GM23338 (cell line): Measurements from ENCODE around the gene C1QTNF5.

Experiments used
- POLR2AphosphoS5 ChIP-seq: IDR thresholded peaks from 2 replicates; pipeline ENCODE4 v1.6.1; 2016; ENCODE audit warnings: antibody characterized with exemption, low read depth
- TF ChIP-seq, protein P1 (sequence below), 2 experiments: fragments of 200-600 bp in 1 of 2; sonication (generic) in 1 of 2; conservative IDR thresholded peaks; 2 replicates each; pipeline versions ENCODE4 v1.5.1 to v1.6.1; 2016 to 2017; ENCODE audit warnings: antibody characterized with exemption in 2 of 2, low read depth in 2 of 2, mild to moderate bottlenecking in 2 of 2, moderate library complexity in 1 of 2
- TF ChIP-seq, protein P2 (sequence below): fragments of 250-450 bp; sonication (Bioruptor Pico); IDR thresholded peaks from 2 replicates; pipeline ENCODE4 v1.5.0; 2020; ENCODE audit warnings: mild to moderate bottlenecking, moderate library complexity

DNA sequence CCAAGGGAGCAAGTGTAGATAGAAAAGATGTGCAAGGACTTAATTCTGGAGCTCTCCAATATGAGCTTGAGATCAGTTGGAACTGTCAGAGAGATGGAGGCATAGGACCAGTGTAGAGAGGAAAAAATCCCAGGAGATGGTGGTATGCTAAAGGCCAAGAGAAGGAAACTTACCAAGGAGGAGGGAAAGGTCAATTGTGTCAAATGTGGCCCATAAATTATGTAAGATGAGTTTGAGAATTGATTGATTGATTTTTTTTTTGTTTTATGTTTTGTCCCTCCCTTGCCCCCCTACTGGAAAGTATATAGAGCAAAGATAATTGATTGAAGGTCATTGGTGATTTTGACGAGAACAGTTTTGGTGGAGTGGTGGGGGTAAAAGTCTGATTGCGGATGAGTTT is 43.6 kb upstream of the C1QTNF5 start:
- no peak for TF ChIP-seq POLR2AphosphoS5
- TF ChIP-seq, protein P1, sequence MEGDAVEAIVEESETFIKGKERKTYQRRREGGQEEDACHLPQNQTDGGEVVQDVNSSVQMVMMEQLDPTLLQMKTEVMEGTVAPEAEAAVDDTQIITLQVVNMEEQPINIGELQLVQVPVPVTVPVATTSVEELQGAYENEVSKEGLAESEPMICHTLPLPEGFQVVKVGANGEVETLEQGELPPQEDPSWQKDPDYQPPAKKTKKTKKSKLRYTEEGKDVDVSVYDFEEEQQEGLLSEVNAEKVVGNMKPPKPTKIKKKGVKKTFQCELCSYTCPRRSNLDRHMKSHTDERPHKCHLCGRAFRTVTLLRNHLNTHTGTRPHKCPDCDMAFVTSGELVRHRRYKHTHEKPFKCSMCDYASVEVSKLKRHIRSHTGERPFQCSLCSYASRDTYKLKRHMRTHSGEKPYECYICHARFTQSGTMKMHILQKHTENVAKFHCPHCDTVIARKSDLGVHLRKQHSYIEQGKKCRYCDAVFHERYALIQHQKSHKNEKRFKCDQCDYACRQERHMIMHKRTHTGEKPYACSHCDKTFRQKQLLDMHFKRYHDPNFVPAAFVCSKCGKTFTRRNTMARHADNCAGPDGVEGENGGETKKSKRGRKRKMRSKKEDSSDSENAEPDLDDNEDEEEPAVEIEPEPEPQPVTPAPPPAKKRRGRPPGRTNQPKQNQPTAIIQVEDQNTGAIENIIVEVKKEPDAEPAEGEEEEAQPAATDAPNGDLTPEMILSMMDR (conservative IDR thresholded peaks at IDR 0.05; ENCODE audit: low read depth in 2 of 2): no peak
- TF ChIP-seq, protein P2, sequence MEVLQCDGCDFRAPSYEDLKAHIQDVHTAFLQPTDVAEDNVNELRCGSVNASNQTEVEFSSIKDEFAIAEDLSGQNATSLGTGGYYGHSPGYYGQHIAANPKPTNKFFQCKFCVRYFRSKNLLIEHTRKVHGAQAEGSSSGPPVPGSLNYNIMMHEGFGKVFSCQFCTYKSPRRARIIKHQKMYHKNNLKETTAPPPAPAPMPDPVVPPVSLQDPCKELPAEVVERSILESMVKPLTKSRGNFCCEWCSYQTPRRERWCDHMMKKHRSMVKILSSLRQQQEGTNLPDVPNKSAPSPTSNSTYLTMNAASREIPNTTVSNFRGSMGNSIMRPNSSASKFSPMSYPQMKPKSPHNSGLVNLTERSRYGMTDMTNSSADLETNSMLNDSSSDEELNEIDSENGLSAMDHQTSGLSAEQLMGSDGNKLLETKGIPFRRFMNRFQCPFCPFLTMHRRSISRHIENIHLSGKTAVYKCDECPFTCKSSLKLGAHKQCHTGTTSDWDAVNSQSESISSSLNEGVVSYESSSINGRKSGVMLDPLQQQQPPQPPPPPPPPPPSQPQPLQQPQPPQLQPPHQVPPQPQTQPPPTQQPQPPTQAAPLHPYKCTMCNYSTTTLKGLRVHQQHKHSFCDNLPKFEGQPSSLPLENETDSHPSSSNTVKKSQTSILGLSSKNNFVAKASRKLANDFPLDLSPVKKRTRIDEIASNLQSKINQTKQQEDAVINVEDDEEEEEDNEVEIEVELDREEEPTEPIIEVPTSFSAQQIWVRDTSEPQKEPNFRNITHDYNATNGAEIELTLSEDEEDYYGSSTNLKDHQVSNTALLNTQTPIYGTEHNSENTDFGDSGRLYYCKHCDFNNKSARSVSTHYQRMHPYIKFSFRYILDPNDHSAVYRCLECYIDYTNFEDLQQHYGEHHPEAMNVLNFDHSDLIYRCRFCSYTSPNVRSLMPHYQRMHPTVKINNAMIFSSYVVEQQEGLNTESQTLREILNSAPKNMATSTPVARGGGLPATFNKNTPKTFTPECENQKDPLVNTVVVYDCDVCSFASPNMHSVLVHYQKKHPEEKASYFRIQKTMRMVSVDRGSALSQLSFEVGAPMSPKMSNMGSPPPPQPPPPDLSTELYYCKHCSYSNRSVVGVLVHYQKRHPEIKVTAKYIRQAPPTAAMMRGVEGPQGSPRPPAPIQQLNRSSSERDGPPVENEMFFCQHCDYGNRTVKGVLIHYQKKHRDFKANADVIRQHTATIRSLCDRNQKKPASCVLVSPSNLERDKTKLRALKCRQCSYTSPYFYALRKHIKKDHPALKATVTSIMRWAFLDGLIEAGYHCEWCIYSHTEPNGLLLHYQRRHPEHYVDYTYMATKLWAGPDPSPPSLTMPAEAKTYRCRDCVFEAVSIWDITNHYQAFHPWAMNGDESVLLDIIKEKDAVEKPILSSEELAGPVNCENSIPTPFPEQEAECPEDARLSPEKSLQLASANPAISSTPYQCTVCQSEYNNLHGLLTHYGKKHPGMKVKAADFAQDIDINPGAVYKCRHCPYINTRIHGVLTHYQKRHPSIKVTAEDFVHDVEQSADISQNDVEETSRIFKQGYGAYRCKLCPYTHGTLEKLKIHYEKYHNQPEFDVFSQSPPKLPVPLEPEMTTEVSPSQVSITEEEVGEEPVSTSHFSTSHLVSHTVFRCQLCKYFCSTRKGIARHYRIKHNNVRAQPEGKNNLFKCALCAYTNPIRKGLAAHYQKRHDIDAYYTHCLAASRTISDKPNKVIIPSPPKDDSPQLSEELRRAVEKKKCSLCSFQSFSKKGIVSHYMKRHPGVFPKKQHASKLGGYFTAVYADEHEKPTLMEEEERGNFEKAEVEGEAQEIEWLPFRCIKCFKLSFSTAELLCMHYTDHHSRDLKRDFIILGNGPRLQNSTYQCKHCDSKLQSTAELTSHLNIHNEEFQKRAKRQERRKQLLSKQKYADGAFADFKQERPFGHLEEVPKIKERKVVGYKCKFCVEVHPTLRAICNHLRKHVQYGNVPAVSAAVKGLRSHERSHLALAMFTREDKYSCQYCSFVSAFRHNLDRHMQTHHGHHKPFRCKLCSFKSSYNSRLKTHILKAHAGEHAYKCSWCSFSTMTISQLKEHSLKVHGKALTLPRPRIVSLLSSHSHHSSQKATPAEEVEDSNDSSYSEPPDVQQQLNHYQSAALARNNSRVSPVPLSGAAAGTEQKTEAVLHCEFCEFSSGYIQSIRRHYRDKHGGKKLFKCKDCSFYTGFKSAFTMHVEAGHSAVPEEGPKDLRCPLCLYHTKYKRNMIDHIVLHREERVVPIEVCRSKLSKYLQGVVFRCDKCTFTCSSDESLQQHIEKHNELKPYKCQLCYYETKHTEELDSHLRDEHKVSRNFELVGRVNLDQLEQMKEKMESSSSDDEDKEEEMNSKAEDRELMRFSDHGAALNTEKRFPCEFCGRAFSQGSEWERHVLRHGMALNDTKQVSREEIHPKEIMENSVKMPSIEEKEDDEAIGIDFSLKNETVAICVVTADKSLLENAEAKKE: no peak
